Psoas muscle (tissue), 8 donors: ENCODE data around the gene PACRG. TPM values are rescaled to one million over a fixed set of nuclear protein-coding genes. Genes with fewer than 3 reads are reported as not detected.

Source experiments
- ATAC-seq, 4 donors: fragments of 200-7000 bp; cut with Tn5 transposase; one replicate each; pipeline ENCODE4 v1.9.1; 2020; ENCODE audit warnings: moderate library complexity in 3 of 4, mild to moderate bottlenecking in 2 of 4
- DNase-seq, 2 donors: peaks; one replicate each; pipeline ENCODE4 v3.0.0-alpha.2; 2020
- H3K27ac ChIP-seq: fragments of 200-600 bp; one replicate; pipeline ENCODE4 v1.8.0; 2022
- H3K27me3 ChIP-seq, 3 donors: fragments of 200-600 bp in 1 of 3; one replicate each; pipeline versions ENCODE4 v1.6.1 to v1.8.0; 2013 to 2022; ENCODE audit warnings: low read length in 2 of 3, mild to moderate bottlenecking in 2 of 3, moderate library complexity in 1 of 3; ENCODE audit not compliant: insufficient read depth in 3 of 3
- H3K36me3 ChIP-seq, 2 donors: fragments of 200-600 bp in 1 of 2; one replicate each; pipeline versions ENCODE4 v1.6.1 to v1.8.0; 2013 to 2022; ENCODE audit warnings: low read depth in 1 of 2, mild to moderate bottlenecking in 1 of 2, moderate library complexity in 1 of 2; ENCODE audit not compliant: insufficient read depth in 1 of 2
- H3K4me1 ChIP-seq: fragments of 200-600 bp; one replicate; pipeline ENCODE4 v1.8.0; 2022
- H3K4me3 ChIP-seq: fragments of 200-600 bp; one replicate; pipeline ENCODE4 v1.8.0; 2022; ENCODE audit warnings: mild to moderate bottlenecking
- H3K9me3 ChIP-seq: fragments of 200-600 bp; one replicate; pipeline ENCODE4 v1.8.0; 2022
- WGBS, 3 donors: extraction: QIAGEN DNeasy Blood & Tissue Kit; methylation state at CpG; one replicate each; pipeline versions ENCODE4 v1.1.6 to v1.1.7; 2013; 5-methylcytosine and 5-hydroxymethylcytosine counted together
- intact Hi-C, 2 donors: fragments of 100-400 bp; cut with DNase I; formaldehyde crosslinking; loops; one replicate each; pipeline versions ENCODE4 v1.11.0 to v1.14.2; 2022
- polyA plus RNA-seq, 3 donors: library from polyadenylated mRNA; stranded (reverse); fragments of 200-250 nt; gene quantifications; one replicate each; pipeline ENCODE4 v1.2.3, GENCODE V29; 2013
- total RNA-seq, 4 donors: library from RNA; stranded (reverse); fragmentation: NEBNext Ultra II Directional in 2 of 4; extraction: Animal tissue kit (Norgen Biotek cat#: 25700) in 2 of 4; gene quantifications; one replicate each; pipeline versions ENCODE4 v1.2.1 to v1.2.4, GENCODE V29; 2021 to 2023
- TF ChIP-seq, protein P1 (sequence below): fragments of 200-600 bp; IDR thresholded peaks from one replicate; pipeline ENCODE4 v1.8.0; 2022; ENCODE audit warnings: antibody characterized with exemption
- donor health status: healthy with polysubstance abuse.
- donor health status: DM: no; HTN: no; CAD: no; lungs with moderate emphysema.
- donor health status: Bipolar disorder and iron deficiency.
- donor health status: healthy.
- donor health status: DM: yes; HTN: yes; CAD: no.
- donor health status: DM: no; HTN: no; CAD: no.
- donor health status: DM: no; HTN: no; CAD: no.
- donor health status: DM: yes; HTN: yes; CAD: no.

The PACRG gene
- total and polyA plus RNA-seq, 7 donors: 0.17 to 3.1 (median 1.8) TPM

DNA sequence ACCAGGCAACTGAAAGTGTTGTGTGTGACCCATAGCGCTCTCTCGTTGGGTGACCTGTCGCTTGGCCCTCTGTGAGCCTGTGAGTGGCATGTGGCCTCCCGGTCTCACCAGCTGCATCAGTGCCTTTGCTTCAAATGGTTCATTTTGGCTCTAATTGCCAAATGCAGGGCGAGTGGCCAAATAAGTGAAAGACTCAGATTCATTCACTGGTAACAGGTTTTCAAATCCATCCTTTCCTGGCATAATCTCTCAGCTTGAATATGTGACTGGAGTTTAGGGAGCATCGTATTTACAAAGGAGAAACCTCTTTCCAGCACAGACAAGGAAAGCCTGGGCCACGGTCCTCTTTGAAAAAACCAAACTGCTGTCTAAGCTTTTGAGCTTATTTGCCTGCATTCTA is 365.1 kb downstream of the PACRG start:
- ATAC-seq (no peak), DNase-seq (no peak)
- TF ChIP-seq, protein P1, sequence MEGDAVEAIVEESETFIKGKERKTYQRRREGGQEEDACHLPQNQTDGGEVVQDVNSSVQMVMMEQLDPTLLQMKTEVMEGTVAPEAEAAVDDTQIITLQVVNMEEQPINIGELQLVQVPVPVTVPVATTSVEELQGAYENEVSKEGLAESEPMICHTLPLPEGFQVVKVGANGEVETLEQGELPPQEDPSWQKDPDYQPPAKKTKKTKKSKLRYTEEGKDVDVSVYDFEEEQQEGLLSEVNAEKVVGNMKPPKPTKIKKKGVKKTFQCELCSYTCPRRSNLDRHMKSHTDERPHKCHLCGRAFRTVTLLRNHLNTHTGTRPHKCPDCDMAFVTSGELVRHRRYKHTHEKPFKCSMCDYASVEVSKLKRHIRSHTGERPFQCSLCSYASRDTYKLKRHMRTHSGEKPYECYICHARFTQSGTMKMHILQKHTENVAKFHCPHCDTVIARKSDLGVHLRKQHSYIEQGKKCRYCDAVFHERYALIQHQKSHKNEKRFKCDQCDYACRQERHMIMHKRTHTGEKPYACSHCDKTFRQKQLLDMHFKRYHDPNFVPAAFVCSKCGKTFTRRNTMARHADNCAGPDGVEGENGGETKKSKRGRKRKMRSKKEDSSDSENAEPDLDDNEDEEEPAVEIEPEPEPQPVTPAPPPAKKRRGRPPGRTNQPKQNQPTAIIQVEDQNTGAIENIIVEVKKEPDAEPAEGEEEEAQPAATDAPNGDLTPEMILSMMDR: no peak
- H3K27me3 ChIP-seq: no peaks in the 10 kb centered on the region
- 56 to 73% (median 61%) methylated on average over 7 of the region's 7 CpGs for WGBS, 3 donors
- H3K4me1 ChIP-seq: no peaks in the 10 kb centered on the region
- H3K36me3 ChIP-seq: no peaks in the 10 kb centered on the region
- no peaks in the 10 kb centered on the region for H3K9me3 ChIP-seq
- H3K4me3 ChIP-seq: no peak overlapping the region
- H3K27ac ChIP-seq: no peak overlapping the region
- intact Hi-C loops: no loop called here

DNA sequence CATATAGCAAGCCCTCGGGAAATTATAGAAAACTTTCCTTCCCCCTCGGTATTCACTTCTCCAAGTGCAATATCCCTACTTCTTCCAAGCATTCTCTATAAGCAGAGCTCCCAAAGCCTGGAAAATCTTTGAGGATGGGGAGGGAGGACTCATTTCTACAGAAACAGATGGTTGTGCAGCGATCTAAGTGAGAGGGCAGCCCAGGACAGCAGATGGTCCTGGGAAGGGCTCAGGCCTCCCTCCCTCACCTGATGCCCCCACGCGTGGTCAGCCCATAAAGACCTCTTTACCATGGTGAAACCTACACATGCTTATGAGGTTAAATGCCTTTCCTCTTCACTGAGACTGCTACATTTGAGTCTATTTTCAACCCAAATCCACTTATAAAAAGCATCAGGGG is 367.1 kb downstream of the PACRG start:
- no peaks in the 10 kb centered on the region for H3K9me3 ChIP-seq
- no peak for DNase-seq
- TF ChIP-seq, protein P1: no peak
- intact Hi-C loops: no loop called here
- no peaks in the 10 kb centered on the region for H3K36me3 ChIP-seq
- H3K4me1 ChIP-seq: no peaks in the 10 kb centered on the region
- ATAC-seq: no peak
- 69 to 91% (median 85%) methylated on average over 5 of the region's 5 CpGs for WGBS, 3 donors
- no peak overlapping the region for H3K4me3 ChIP-seq
- H3K27ac ChIP-seq: no peak overlapping the region
- H3K27me3 ChIP-seq: no peaks in the 10 kb centered on the region

DNA sequence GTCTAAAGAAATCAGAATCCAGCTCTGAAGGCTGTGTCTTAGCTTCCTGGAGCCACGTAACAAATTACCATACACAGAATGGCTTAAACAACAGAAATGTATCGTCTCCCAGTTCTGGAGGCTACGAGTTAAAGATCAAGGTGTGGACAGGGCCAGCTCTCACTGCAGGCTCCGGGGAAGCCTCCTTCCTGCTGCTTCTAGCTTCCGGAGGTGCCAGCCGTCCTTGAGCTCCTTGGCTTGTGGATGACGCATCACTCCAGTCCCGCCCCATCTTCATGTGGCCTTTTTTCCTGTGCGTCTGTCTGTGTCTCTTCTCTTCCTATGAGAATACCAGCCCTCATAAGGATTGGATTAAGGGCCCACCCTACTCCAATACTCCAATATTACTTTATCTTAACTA is 367.6 kb downstream of the PACRG start:
- Histone ChIP-seq H3K36me3 (no peaks in the 10 kb centered on the region), H3K4me3 (no peak overlapping the region)
- WGBS, 3 donors: 85 to 92% (median 90%) methylated on average over 9 of the region's 9 CpGs

DNA sequence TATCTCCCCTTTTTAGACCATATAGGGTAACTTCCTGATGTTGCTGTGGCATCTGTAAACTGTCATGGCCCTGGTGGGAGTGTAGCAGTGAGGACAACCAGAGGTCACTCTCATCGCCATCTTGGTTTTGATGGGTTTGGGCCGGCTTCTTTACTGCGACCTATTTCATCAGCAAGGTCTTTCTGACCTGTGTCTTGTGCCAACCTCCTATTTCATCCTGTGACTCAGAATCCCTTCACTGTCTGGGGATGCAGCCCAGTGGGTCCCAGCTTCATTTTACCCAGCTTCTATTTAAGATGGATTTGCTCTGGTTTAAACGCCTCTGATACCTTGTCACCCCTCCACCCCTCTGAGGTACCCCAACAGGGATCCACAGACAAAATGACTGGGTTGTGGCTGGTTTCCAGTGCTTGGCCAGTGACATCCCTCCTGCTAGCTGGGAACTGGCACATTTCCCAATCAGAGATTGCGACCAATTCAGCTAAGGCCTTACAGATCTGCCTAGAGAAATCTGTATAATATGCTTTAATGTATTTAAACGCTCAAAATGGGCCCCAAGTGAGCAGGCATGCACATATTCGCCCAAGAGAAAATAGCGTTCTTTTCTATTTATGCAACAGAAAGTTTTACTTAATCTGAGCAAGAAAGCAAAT is 371.2 kb downstream of the PACRG start:
- H3K36me3 ChIP-seq: no peaks in the 10 kb centered on the region
- DNase-seq: no peak
- intact Hi-C loops: no loop called here
- peak in 1 of 4 donors; percentile 63 for ATAC-seq
- H3K27me3 ChIP-seq: no peaks in the 10 kb centered on the region
- no peak overlapping the region for H3K27ac ChIP-seq
- no peaks in the 10 kb centered on the region for H3K9me3 ChIP-seq
- WGBS, 3 donors: 44 to 59% (median 55%) methylated on average over 8 of the region's 8 CpGs
- H3K4me1 ChIP-seq: no peaks in the 10 kb centered on the region
- TF ChIP-seq, protein P1: no peak
- no peak overlapping the region for H3K4me3 ChIP-seq

More for the DNA sequence above, 367.6 kb downstream of the PACRG start:
- H3K9me3 ChIP-seq: no peaks in the 10 kb centered on the region
- intact Hi-C loops: no loop called here
- no peaks in the 10 kb centered on the region for H3K27me3 ChIP-seq
- DNase-seq (no peak), ATAC-seq (no peak)
- TF ChIP-seq, protein P1: no peak
- no peak overlapping the region for H3K27ac ChIP-seq
- H3K4me1 ChIP-seq: no peaks in the 10 kb centered on the region

DNA sequence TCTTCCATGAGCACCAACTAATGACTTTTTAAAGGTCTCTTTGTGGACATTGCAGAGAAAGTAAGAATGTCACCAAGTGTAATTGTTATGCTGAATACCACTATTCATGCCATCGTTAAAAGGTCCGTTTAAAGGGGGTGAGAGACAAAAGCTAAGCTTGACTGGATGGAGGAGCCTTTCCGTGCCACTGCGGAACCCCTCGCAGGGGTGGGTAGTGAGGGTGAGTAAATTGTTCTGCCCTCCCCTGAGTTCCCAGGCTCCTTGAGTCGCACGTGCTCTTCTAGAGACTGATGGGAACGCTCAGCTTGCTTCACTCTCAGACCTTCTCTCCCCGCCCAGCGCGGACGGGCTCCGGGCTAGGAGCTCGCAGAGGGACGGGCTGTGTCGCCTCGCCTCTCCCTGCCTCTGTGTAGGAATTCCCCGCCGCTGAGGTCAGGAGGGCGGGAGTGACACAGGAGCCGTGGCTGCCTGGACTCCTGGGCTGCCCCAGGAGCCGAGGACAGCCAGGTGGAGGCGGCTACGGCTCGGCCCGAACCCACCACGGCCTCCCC is 371.9 kb downstream of the PACRG start:
- TF ChIP-seq, protein P1: no peak
- H3K36me3 ChIP-seq: no peaks in the 10 kb centered on the region
- intact Hi-C loops: no loop called here
- H3K4me1 ChIP-seq: no peaks in the 10 kb centered on the region
- no peaks in the 10 kb centered on the region for H3K27me3 ChIP-seq
- ATAC-seq (no peak), DNase-seq (no peak)
- WGBS, 3 donors: 90 to 93% (median 91%) methylated on average over 24 to 27 of the region's 27 CpGs
- no peaks in the 10 kb centered on the region for H3K9me3 ChIP-seq
- H3K27ac ChIP-seq: no peak overlapping the region
- no peak overlapping the region for H3K4me3 ChIP-seq
